SK-N-SH (cell line): ENCODE data around the gene ATP2B2. TPM values are rescaled to one million over a fixed set of nuclear protein-coding genes. Genes with fewer than 3 reads are reported as not detected.

Experiments used
- CTCF ChIA-PET: fragments of 300-600, 350-600 bp; formaldehyde crosslinking; extraction: SDS; loops from one replicate; lab custom pipeline; 2021; lab: Yijun Ruan, JAX
- POLR2A ChIA-PET: fragments of 350-600 bp; sonication (Branson Sonifier 250); formaldehyde crosslinking; extraction: SDS; loops from one replicate; lab custom pipeline; 2020; ENCODE audit warnings: antibody characterized with exemption, inconsistent platforms; lab: Yijun Ruan, JAX
- DNase-seq: peaks from one replicate; pipeline ENCODE4 v3.0.0; 2012
- H2AFZ ChIP-seq: fragments of 200-600 bp; sonication (generic); 2 replicates; pipeline ENCODE4 v1.8.1; 2016; ENCODE audit warnings: antibody characterized with exemption, mild to moderate bottlenecking, low read depth
- H3F3A ChIP-seq: fragments of 200-600 bp; sonication (generic); replicated peaks from 2 replicates; pipeline ENCODE3; 2016; ENCODE audit warnings: antibody characterized with exemption, mild to moderate bottlenecking; ENCODE audit not compliant: insufficient read depth
- H3K27ac ChIP-seq, 2 experiments: fragments of 200-500 bp in 1 of 2; fragments of 200-600 bp in 1 of 2; sonication (Bioruptor generic) in 1 of 2; sonication (generic), shearing (Covaris generic) in 1 of 2; 2 replicates each; pipeline versions ENCODE4 v1.5.1 to v1.6.1; 2014 to 2016; ENCODE audit warnings: low read depth in 2 of 2, inconsistent platforms in 1 of 2, low read length in 1 of 2, mild to moderate bottlenecking in 1 of 2, mixed read lengths in 1 of 2
- H3K27me3 ChIP-seq: fragments of 200-600 bp; sonication (generic), shearing (Covaris generic); 2 replicates; pipeline ENCODE4 v1.6.1; 2016; ENCODE audit warnings: mixed run types; ENCODE audit not compliant: insufficient read depth
- H3K36me3 ChIP-seq, 2 experiments: fragments of 200-500 bp in 1 of 2; fragments of 200-600 bp in 1 of 2; sonication (Bioruptor generic) in 1 of 2; sonication (generic) in 1 of 2; replicated peaks in 1 of 2; 2 replicates each; pipeline versions ENCODE3 to v1.5.1; 2014 to 2016; ENCODE audit warnings: low read length in 1 of 2, mild to moderate bottlenecking in 1 of 2; ENCODE audit not compliant: insufficient read depth in 2 of 2, control insufficient read depth in 1 of 2
- H3K4me1 ChIP-seq, 2 experiments: fragments of 200-500 bp in 1 of 2; fragments of 200-600 bp in 1 of 2; sonication (Bioruptor generic) in 1 of 2; sonication (generic), shearing (Covaris generic) in 1 of 2; 2 replicates each; pipeline versions ENCODE4 v1.5.1 to v1.6.1; 2014 to 2016; ENCODE audit warnings: low read depth in 1 of 2, low read length in 1 of 2, mixed run types in 1 of 2; ENCODE audit not compliant: insufficient read depth in 2 of 2, control insufficient read depth in 1 of 2
- H3K4me2 ChIP-seq: fragments of 200-600 bp; sonication (generic), shearing (Covaris generic); 2 replicates; pipeline ENCODE4 v1.6.1; 2017; ENCODE audit warnings: mixed run types
- H3K4me3 ChIP-seq, 2 experiments: fragments of 200-500 bp in 1 of 2; fragments of 200-600 bp in 1 of 2; sonication (Bioruptor generic) in 1 of 2; sonication (generic), shearing (Covaris generic) in 1 of 2; 2 replicates each; pipeline versions ENCODE4 v1.5.1 to v1.8.1; 2014 to 2016; ENCODE audit warnings: low read depth in 2 of 2, inconsistent platforms in 1 of 2, low read length in 1 of 2, mild to moderate bottlenecking in 1 of 2, mixed read lengths in 1 of 2, moderate library complexity in 1 of 2
- H3K79me2 ChIP-seq: fragments of 200-600 bp; sonication (generic); 2 replicates; pipeline ENCODE4 v1.8.1; 2017; ENCODE audit warnings: mild to moderate bottlenecking; ENCODE audit not compliant: insufficient read depth
- H3K9ac ChIP-seq: fragments of 200-600 bp; sonication (generic); 2 replicates; pipeline ENCODE4 v1.6.1; 2017; ENCODE audit warnings: mixed run types
- H3K9me2 ChIP-seq: fragments of 200-600 bp; sonication (generic); 2 replicates; pipeline ENCODE4 v1.6.1; 2017; ENCODE audit warnings: mixed run types
- H3K9me3 ChIP-seq: fragments of 200-600 bp; sonication (generic); 2 replicates; pipeline ENCODE4 v1.6.1; 2017; ENCODE audit warnings: mixed run types, mild to moderate bottlenecking, moderate library complexity
- H4K20me1 ChIP-seq: fragments of 200-600 bp; sonication (generic); 2 replicates; pipeline ENCODE4 v1.6.1; 2017; ENCODE audit warnings: mild to moderate bottlenecking, mixed run types; ENCODE audit not compliant: insufficient read depth
- CHD2 ChIP-seq: fragments of 150-350 bp; IDR thresholded peaks from 2 replicates; pipeline ENCODE4 v1.6.1; 2018; ENCODE audit warnings: low read length; ENCODE audit not compliant: partially characterized antibody
- FOXJ3 ChIP-seq: sonication (generic); formaldehyde crosslinking; IDR thresholded peaks from 2 replicates; pipeline ENCODE4 v1.5.1; 2020; ENCODE audit warnings: mild to moderate bottlenecking, missing genetic modification reagents
- IRF3 ChIP-seq: fragments of 150-350 bp; IDR thresholded peaks from 2 replicates; pipeline ENCODE4 v1.6.1; 2016; ENCODE audit warnings: mild to moderate bottlenecking, low read depth, low read length
- JUND ChIP-seq: IDR thresholded peaks from 2 replicates; pipeline ENCODE4 v1.4.0; 2012
- NFIC ChIP-seq: IDR thresholded peaks from 2 replicates; pipeline ENCODE4 v1.4.0; 2012; ENCODE audit warnings: borderline replicate concordance
- NRF1 ChIP-seq: IDR thresholded peaks from 2 replicates; pipeline ENCODE4 v1.6.1; 2012; ENCODE audit warnings: low read depth, mild to moderate bottlenecking, low read length
- PBX3 ChIP-seq: IDR thresholded peaks from 2 replicates; pipeline ENCODE4; 2012
- RAD21 ChIP-seq: IDR thresholded peaks from 2 replicates; pipeline ENCODE4 v1.6.1; 2012; ENCODE audit warnings: mild to moderate bottlenecking, low read length
- RCOR1 ChIP-seq: fragments of 150-350 bp; IDR thresholded peaks from 2 replicates; pipeline ENCODE4 v1.6.1; 2017; ENCODE audit warnings: antibody characterized with exemption, low read length
- SIN3A ChIP-seq: IDR thresholded peaks from 2 replicates; pipeline ENCODE4 v1.6.1; 2012; ENCODE audit warnings: low read depth, mild to moderate bottlenecking, low read length, moderate library complexity, borderline replicate concordance
- SMC3 ChIP-seq: IDR thresholded peaks from 2 replicates; pipeline ENCODE4 v1.6.1; 2012; ENCODE audit warnings: low read depth, low read length, improper control_type of control experiment
- TEAD4 ChIP-seq: IDR thresholded peaks from 2 replicates; pipeline ENCODE4 v1.4.0; 2012; ENCODE audit warnings: mild to moderate bottlenecking, borderline replicate concordance; ENCODE audit not compliant: insufficient read depth
- WGBS: methylation state at CpG from one replicate; pipeline ENCODE4 v1.1.6; 2017; ENCODE audit warnings: low lambda C conversion rate; 5-methylcytosine and 5-hydroxymethylcytosine counted together
- polyA plus RNA-seq, 3 experiments: library from polyadenylated mRNA; depleted of rRNA; stranded (reverse); fragments of >200 nt; gene quantifications; 2 replicates each; pipeline ENCODE4 v1.2.3, GENCODE V29; 2012
- TF ChIP-seq, protein P1 (sequence below): fragments of 150-350 bp; IDR thresholded peaks from 2 replicates; pipeline ENCODE4 v1.6.1; 2017; ENCODE audit warnings: antibody characterized with exemption, low read length, low read depth, borderline replicate concordance

The ATP2B2 gene
- polyA plus RNA-seq, 1 of the 3 experiments (the other 2 are of a cell fraction): 0.15 TPM

DNA sequence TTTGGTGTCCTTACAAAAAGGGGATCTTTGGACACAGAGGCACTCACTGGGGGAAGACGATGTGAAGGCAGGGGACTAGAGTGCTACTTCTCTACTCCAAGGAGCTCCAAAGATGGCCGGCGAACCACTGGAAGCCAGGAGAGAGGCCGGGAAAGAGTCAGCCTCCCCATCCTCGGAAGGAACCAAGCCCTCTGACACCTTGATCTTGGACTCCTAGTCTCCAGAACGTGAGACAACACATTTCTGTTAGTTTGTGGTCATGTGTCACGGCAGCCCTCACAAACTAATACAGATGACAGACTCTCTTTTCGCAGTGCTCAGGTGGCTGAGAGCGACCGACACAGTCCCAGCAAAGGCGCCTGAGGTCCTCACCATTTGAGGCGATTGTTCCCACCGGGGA is 24.4 kb upstream of the ATP2B2 start:
- 39% methylated on average over 12 of the region's 13 CpGs for WGBS
- TF ChIP-seq SMC3: no peak
- TF ChIP-seq IRF3: no peak
- TF ChIP-seq JUND: no peak
- no peak for TF ChIP-seq NFIC
- POLR2A ChIA-PET: no interaction called here

GRCh38 chr3:10528046-10528445 is 22.7 kb upstream of the ATP2B2 start:
- H4K20me1 ChIP-seq: no peaks in the 10 kb centered on the region
- 52% methylated on average over 7 of the region's 7 CpGs for WGBS
- no peaks in the 10 kb centered on the region for H3K4me1 ChIP-seq
- H3K4me2 ChIP-seq: no peak overlapping the region
- no peak overlapping the region for H2AFZ ChIP-seq
- TF ChIP-seq TEAD4 (no peak), RCOR1 (no peak), FOXJ3 (CRISPR knock-in tag) (no peak), PBX3 (no peak), NRF1 (no peak), CHD2 (no peak), SIN3A (no peak), RAD21 (no peak)
- TF ChIP-seq, protein P1, sequence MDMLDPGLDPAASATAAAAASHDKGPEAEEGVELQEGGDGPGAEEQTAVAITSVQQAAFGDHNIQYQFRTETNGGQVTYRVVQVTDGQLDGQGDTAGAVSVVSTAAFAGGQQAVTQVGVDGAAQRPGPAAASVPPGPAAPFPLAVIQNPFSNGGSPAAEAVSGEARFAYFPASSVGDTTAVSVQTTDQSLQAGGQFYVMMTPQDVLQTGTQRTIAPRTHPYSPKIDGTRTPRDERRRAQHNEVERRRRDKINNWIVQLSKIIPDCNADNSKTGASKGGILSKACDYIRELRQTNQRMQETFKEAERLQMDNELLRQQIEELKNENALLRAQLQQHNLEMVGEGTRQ: no peak
- H3K79me2 ChIP-seq: no peaks in the 10 kb centered on the region
- no peaks in the 10 kb centered on the region for H3K9me3 ChIP-seq
- H3K27me3 ChIP-seq: no peaks in the 10 kb centered on the region; the same call in 1 of the 2 replicates
- no peaks in the 10 kb centered on the region for H3F3A ChIP-seq
- H3K27ac ChIP-seq: no peak overlapping the region
- H3K36me3 ChIP-seq: no peaks in the 10 kb centered on the region
- ChIA-PET CTCF (interaction anchor here (0.6 kb wide), 1 partner anchor 57 kb away, joined by 3 read pairs; no protein-coding TSS in a partner anchor), POLR2A (no interaction called here)
- no peak for DNase-seq
- H3K9ac ChIP-seq: no peak overlapping the region
- H3K4me3 ChIP-seq: no peak overlapping the region
- H3K9me2 ChIP-seq: no peaks in the 10 kb centered on the region

More for the DNA sequence above, 24.4 kb upstream of the ATP2B2 start:
- no peak for DNase-seq
- no peak overlapping the region for H3K4me2 ChIP-seq
- H3K9me2 ChIP-seq: no peaks in the 10 kb centered on the region
- no peaks in the 10 kb centered on the region for H3K79me2 ChIP-seq
- H3K4me3 ChIP-seq: no peak overlapping the region
- H3K9me3 ChIP-seq: no peaks in the 10 kb centered on the region
- no peaks in the 10 kb centered on the region for H3F3A ChIP-seq
- no peaks in the 10 kb centered on the region for H3K4me1 ChIP-seq
- CTCF ChIA-PET: interaction anchor here (0.6 to 0.8 kb wide), 2 partner anchors 111 to 366 kb away, joined by 3 read pairs; no protein-coding TSS in a partner anchor
- H3K27me3 ChIP-seq: no peaks in the 10 kb centered on the region; the same call in 1 of the 2 replicates
- H3K9ac ChIP-seq: no peak overlapping the region
- no peak overlapping the region for H2AFZ ChIP-seq
- no peaks in the 10 kb centered on the region for H4K20me1 ChIP-seq
- H3K27ac ChIP-seq: no peak overlapping the region
- no peaks in the 10 kb centered on the region for H3K36me3 ChIP-seq
